Measurements from ENCODE around the gene MYO9A. TPM values are rescaled to one million over a fixed set of nuclear protein-coding genes. Genes with fewer than 3 reads are reported as not detected.

Gene MYO9A
- total and polyA plus RNA-seq, 2 donors (not counting 1 experiment from before 2014, with no cell fraction given): 6.2 to 66.1 TPM

DNA sequence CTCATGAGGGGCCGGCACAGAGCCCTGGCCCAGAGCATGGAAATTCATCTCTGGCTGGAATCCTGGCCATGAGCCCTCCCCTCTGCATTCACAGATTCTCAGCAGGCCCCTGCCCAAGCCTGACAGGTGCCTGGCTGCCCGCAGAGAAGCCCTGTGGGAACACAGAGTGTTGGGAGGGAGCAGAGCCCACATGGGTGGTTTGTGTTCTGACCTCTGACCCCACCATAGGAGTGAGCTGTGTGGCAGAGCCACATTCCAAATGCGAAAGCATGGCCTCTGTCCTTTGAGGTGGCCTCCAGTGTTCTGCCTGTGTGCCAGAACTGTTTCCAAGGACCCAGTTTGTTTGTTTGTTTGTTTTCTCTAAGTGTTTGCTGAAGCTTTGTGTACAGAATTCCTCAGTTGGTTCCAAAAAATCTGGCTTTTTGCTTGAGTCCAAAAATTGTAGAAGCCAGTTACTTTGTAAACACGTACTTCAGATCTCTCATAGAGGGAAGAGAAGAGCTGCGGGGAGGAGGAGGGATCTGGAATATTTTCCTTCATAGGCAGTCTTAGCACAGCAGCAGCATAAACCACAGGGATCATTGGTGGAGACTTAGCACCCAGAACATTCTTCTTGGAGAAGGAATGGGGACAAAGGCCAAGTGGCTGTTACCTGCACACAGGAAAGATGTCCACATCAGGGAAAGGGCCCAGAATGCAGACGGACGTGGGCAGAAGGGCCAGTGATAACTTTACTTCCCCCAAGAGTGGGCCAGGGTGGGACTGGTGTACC, 43.6 kb upstream of the MYO9A start:
- Histone ChIP-seq H3K4me3 (ENCODE audit: control extremely low read depth in 1 of 5, extremely low read depth in 1 of 5, insufficient read depth in 1 of 5, low read depth in 2 of 5, low read length in 4 of 5) (no peak overlapping the region), H3K9me3 (ENCODE audit: control extremely low read depth in 1 of 3, control insufficient read depth in 2 of 3, insufficient read depth in 1 of 3, low read length in 2 of 3) (no peaks in the 10 kb centered on the region), H4K20me1 (ENCODE audit: control insufficient read depth, insufficient read depth, low read length, poor library complexity, severe bottlenecking) (no peaks in the 10 kb centered on the region), H3K36me3 (replicated peaks in 1 of 2; ENCODE audit: control extremely low read depth in 1 of 2, control insufficient read depth in 1 of 2, extremely low read depth in 1 of 2, insufficient read depth in 2 of 2, low read length in 1 of 2) (no peaks in the 10 kb centered on the region), H3K9ac (ENCODE audit: low read length) (no peak overlapping the region), H3K4me2 (replicated peaks; ENCODE audit: low read depth, low read length, poor library complexity, severe bottlenecking) (no peak overlapping the region), H2AFZ (ENCODE audit: insufficient read depth, low read depth, low read length, poor library complexity, severe bottlenecking) (no peak overlapping the region), H3K27me3 (replicated peaks in 1 of 4; ENCODE audit: control extremely low read depth in 1 of 4, control insufficient read depth in 3 of 4, insufficient read depth in 4 of 4, low read length in 3 of 4) (peaks cover 0 to 2% (median 0%) of the 10 kb centered on the region in 4 experiments), H3K4me1 (ENCODE audit: control insufficient read depth in 2 of 2, insufficient read depth in 2 of 2, low read length in 2 of 2) (no peaks in the 10 kb centered on the region), H3K79me2 (ENCODE audit: control insufficient read depth, insufficient read depth, low read length) (no peaks in the 10 kb centered on the region), H3K27ac (ENCODE audit: low read length in 2 of 2) (no peak overlapping the region)
- Mint-ChIP-seq H3K4me1 (no peaks in the 10 kb centered on the region), H3K27ac (no peak overlapping the region), H3K27me3 (peaks cover 3% of the 10 kb centered on the region), H3K4me3 (no peak overlapping the region), H3K9me3 (ENCODE audit: insufficient read depth) (no peaks in the 10 kb centered on the region)
- no peak for DNase-seq
- intact Hi-C loops (cut with micrococcal nuclease): no loop called here
- 86% methylated on average over 6 of the region's 7 CpGs for WGBS (ENCODE audit: insufficient coverage)
- ChIA-PET CTCF (interaction anchor here (1.8 kb wide), 1 partner anchor 380 kb away, joined by 8 read pairs; no protein-coding TSS in a partner anchor), POLR2A (no interaction called here)
- TF ChIP-seq, protein P1, sequence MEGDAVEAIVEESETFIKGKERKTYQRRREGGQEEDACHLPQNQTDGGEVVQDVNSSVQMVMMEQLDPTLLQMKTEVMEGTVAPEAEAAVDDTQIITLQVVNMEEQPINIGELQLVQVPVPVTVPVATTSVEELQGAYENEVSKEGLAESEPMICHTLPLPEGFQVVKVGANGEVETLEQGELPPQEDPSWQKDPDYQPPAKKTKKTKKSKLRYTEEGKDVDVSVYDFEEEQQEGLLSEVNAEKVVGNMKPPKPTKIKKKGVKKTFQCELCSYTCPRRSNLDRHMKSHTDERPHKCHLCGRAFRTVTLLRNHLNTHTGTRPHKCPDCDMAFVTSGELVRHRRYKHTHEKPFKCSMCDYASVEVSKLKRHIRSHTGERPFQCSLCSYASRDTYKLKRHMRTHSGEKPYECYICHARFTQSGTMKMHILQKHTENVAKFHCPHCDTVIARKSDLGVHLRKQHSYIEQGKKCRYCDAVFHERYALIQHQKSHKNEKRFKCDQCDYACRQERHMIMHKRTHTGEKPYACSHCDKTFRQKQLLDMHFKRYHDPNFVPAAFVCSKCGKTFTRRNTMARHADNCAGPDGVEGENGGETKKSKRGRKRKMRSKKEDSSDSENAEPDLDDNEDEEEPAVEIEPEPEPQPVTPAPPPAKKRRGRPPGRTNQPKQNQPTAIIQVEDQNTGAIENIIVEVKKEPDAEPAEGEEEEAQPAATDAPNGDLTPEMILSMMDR (IDR thresholded peaks at IDR 0.05): no peak
- no peak for TF ChIP-seq EZH2 (IDR thresholded peaks at IDR 0.05; ENCODE audit: borderline replicate concordance, insufficient read depth, low read depth, low read length, poor library complexity, severe bottlenecking)
- no peak for ATAC-seq (ENCODE audit: low read depth)

DNA sequence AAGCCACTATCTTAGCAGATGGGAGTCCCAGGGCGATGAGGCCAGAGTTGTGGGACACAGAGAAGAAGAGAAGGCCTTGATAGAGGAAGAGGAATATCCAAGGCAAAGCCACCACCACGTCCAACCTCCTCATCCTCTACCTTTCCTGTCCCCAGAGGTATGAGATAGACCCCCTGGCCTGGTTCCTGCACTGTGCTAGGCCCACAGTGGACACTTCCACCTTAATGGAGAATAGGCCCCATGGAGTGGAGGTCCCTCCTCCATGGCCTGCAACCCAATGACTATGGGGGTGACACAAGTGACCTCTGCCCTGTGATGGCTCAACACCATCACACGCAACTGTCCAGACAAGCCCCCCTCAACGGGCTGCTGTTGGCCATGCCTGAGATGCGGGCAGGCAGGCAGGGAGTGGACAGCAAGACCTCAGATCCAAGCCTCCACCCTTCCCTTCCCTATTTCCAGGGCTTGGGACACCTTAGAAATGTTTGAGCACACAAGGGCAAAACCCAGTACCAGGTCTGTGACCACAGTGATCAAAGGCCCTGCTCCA, 42.8 kb upstream of the MYO9A start:
- WGBS (ENCODE audit: insufficient coverage): 100% methylated on average over 3 of the region's 5 CpGs
- TF ChIP-seq, protein P1 (IDR thresholded peaks at IDR 0.05): no peak
- TF ChIP-seq EZH2 (IDR thresholded peaks at IDR 0.05; ENCODE audit: borderline replicate concordance, insufficient read depth, low read depth, low read length, poor library complexity, severe bottlenecking): no peak
- ChIA-PET POLR2A (no interaction called here), CTCF (no interaction called here)
- no peak overlapping the region for H3K4me3 ChIP-seq (ENCODE audit: control extremely low read depth in 1 of 5, extremely low read depth in 1 of 5, insufficient read depth in 1 of 5, low read depth in 2 of 5, low read length in 4 of 5)
- H4K20me1 ChIP-seq (ENCODE audit: control insufficient read depth, insufficient read depth, low read length, poor library complexity, severe bottlenecking): no peaks in the 10 kb centered on the region
- Mint-ChIP-seq H3K4me1 (peaks cover 2% of the 10 kb centered on the region), H3K27ac (no peak overlapping the region), H3K27me3 (no peaks in the 10 kb centered on the region), H3K9me3 (ENCODE audit: insufficient read depth) (no peaks in the 10 kb centered on the region), H3K4me3 (no peak overlapping the region)
- ATAC-seq (ENCODE audit: low read depth) (no peak), DNase-seq (no peak)
- H3K9ac ChIP-seq (ENCODE audit: low read length): no peak overlapping the region
- no peaks in the 10 kb centered on the region for H3K9me3 ChIP-seq (ENCODE audit: control extremely low read depth in 1 of 3, control insufficient read depth in 2 of 3, insufficient read depth in 1 of 3, low read length in 2 of 3)
- H3K27ac ChIP-seq (ENCODE audit: low read length in 2 of 2): no peak overlapping the region
- peaks cover 0 to under 1% of the 10 kb centered on the region in 2 donors for H3K4me1 ChIP-seq (ENCODE audit: control insufficient read depth in 2 of 2, insufficient read depth in 2 of 2, low read length in 2 of 2)
- H3K79me2 ChIP-seq (ENCODE audit: control insufficient read depth, insufficient read depth, low read length): no peaks in the 10 kb centered on the region
- intact Hi-C loops (cut with micrococcal nuclease): no loop called here
- H3K4me2 ChIP-seq (replicated peaks; ENCODE audit: low read depth, low read length, poor library complexity, severe bottlenecking): no peak overlapping the region
- no peak overlapping the region for H2AFZ ChIP-seq (ENCODE audit: insufficient read depth, low read depth, low read length, poor library complexity, severe bottlenecking)
- peaks cover 0 to 1% (median 0%) of the 10 kb centered on the region in 4 experiments for H3K27me3 ChIP-seq (replicated peaks in 1 of 4; ENCODE audit: control extremely low read depth in 1 of 4, control insufficient read depth in 3 of 4, insufficient read depth in 4 of 4, low read length in 3 of 4)
- H3K36me3 ChIP-seq (replicated peaks in 1 of 2; ENCODE audit: control extremely low read depth in 1 of 2, control insufficient read depth in 1 of 2, extremely low read depth in 1 of 2, insufficient read depth in 2 of 2, low read length in 1 of 2): no peaks in the 10 kb centered on the region

All from B cell (primary cell).